Adrenal gland (tissue), 5 donors: ENCODE results near the gene APBB3.

Source experiments
- POLR2A ChIP-seq, 2 donors: fragments of 450-650 bp; IDR thresholded peaks; one replicate each; pipeline ENCODE4 v1.6.1; 2017; ENCODE audit warnings: antibody characterized with exemption in 2 of 2, mild to moderate bottlenecking in 2 of 2, moderate library complexity in 1 of 2
- TF ChIP-seq, protein P1 (sequence below), 6 experiments: fragments of 450-650 bp in 4 of 6; fragments of 200-600 bp in 2 of 6; sonication (generic) in 1 of 6; IDR thresholded peaks; 1 replicate in 5 of 6; 2 replicates in 1 of 6; pipeline versions ENCODE4 v1.5.1 to v1.8.0; 2016 to 2021; ENCODE audit warnings: antibody characterized with exemption in 6 of 6, mild to moderate bottlenecking in 2 of 6, moderate library complexity in 1 of 6
- donor health status: DM: no; HTN: no; CAD: no.

DNA sequence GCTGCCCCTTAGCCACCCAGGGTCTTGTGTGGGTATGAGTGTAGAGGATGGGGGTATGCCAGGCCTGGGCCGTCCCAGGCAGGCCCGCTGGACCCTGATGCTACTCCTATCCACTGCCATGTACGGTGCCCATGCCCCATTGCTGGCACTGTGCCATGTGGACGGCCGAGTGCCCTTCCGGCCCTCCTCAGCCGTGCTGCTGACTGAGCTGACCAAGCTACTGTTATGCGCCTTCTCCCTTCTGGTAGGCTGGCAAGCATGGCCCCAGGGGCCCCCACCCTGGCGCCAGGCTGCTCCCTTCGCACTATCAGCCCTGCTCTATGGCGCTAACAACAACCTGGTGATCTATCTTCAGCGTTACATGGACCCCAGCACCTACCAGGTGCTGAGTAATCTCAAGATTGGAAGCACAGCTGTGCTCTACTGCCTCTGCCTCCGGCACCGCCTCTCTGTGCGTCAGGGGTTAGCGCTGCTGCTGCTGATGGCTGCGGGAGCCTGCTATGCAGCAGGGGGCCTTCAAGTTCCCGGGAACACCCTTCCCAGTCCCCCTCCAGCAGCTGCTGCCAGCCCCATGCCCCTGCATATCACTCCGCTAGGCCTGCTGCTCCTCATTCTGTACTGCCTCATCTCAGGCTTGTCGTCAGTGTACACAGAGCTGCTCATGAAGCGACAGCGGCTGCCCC, 2.9 kb upstream of the APBB3 start:
- TF ChIP-seq, protein P1, sequence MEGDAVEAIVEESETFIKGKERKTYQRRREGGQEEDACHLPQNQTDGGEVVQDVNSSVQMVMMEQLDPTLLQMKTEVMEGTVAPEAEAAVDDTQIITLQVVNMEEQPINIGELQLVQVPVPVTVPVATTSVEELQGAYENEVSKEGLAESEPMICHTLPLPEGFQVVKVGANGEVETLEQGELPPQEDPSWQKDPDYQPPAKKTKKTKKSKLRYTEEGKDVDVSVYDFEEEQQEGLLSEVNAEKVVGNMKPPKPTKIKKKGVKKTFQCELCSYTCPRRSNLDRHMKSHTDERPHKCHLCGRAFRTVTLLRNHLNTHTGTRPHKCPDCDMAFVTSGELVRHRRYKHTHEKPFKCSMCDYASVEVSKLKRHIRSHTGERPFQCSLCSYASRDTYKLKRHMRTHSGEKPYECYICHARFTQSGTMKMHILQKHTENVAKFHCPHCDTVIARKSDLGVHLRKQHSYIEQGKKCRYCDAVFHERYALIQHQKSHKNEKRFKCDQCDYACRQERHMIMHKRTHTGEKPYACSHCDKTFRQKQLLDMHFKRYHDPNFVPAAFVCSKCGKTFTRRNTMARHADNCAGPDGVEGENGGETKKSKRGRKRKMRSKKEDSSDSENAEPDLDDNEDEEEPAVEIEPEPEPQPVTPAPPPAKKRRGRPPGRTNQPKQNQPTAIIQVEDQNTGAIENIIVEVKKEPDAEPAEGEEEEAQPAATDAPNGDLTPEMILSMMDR (IDR thresholded peaks at IDR 0.05), result no peak
- no peak for TF ChIP-seq POLR2A (IDR thresholded peaks at IDR 0.05)
